Measurements from ENCODE around the gene ARIH2. TPM values are rescaled to one million over a fixed set of nuclear protein-coding genes. Genes with fewer than 3 reads are reported as not detected.
A peak's percentile ranks its signal among the peaks of the same experiment; 100 is the strongest.

The ARIH2 gene
- total and polyA plus RNA-seq, 9 of the 15 experiments (the other 6 are each of a cell fraction or from before 2014, with no cell fraction given): 27.0 to 120 (median 108) TPM

- TF ChIP-seq CAMTA2 (CRISPR knock-in tag; conservative IDR thresholded peaks at IDR 0.05): no peak
- peak; percentile 65; the same call in 1 of the 2 replicates for TF ChIP-seq ELF2 (CRISPR knock-in tag; IDR thresholded peaks at IDR 0.05)
- no peak for TF ChIP-seq NFXL1 (CRISPR knock-in tag; IDR thresholded peaks at IDR 0.05)
- TF ChIP-seq RAD51 (IDR thresholded peaks at IDR 0.05; ENCODE audit: borderline replicate concordance, low read depth): no peak
- no peak for TF ChIP-seq NR2F6 (CRISPR knock-in tag; IDR thresholded peaks at IDR 0.05)
- TF ChIP-seq ATF1 (CRISPR knock-in tag; IDR thresholded peaks at IDR 0.05): no peak
- TF ChIP-seq ATF1 (tag; IDR thresholded peaks at IDR 0.05): peak; percentile 95
- TF ChIP-seq ZNF431 (CRISPR knock-in tag; IDR thresholded peaks at IDR 0.05): no peak; the same call in 1 of the 2 replicates
- TF ChIP-seq GABPA (tag; conservative IDR thresholded peaks at IDR 0.05; ENCODE audit: low read depth): peak; percentile 99
- no peak for TF ChIP-seq GATAD2B (IDR thresholded peaks at IDR 0.05; ENCODE audit: borderline replicate concordance)
- TF ChIP-seq POLR3G (IDR thresholded peaks at IDR 0.05; ENCODE audit: extremely low read depth, insufficient read length, insufficient replicate concordance): no peak
- no peak for TF ChIP-seq ZNF778 (CRISPR knock-in tag; IDR thresholded peaks at IDR 0.05)
- TF ChIP-seq ZNF395 (CRISPR knock-in tag; IDR thresholded peaks at IDR 0.05): no peak
- TF ChIP-seq TFAM (CRISPR knock-in tag; conservative IDR thresholded peaks at IDR 0.05): no peak
- no peak for TF ChIP-seq GTF2F1 (IDR thresholded peaks at IDR 0.05; ENCODE audit: low read depth, low read length)
- TF ChIP-seq FOXA3 (CRISPR knock-in tag; conservative IDR thresholded peaks at IDR 0.05 in 1 of 2, IDR thresholded peaks at IDR 0.05 in 1 of 2): peak; percentile 83 to 97
- no peak for TF ChIP-seq TAL1 (IDR thresholded peaks at IDR 0.05)
- TF ChIP-seq FOSL1 (tag; conservative IDR thresholded peaks at IDR 0.05): peak; percentile 9; the same call in 1 of the 2 replicates
- TF ChIP-seq RHOXF2B (CRISPR knock-in tag; conservative IDR thresholded peaks at IDR 0.05): no peak
- TF ChIP-seq MEF2D (tag; conservative IDR thresholded peaks at IDR 0.05; ENCODE audit: low read depth): no peak
- TF ChIP-seq CTCF (IDR thresholded peaks at IDR 0.05 in 2 of 3, conservative IDR thresholded peaks at IDR 0.05 in 1 of 3; ENCODE audit: insufficient read depth in 2 of 3, low read depth in 1 of 3, low read length in 3 of 3): peak; percentile 0 to 32 (median 10); a peak in 2 of 6 replicates
- no peak for TF ChIP-seq ZNF133 (CRISPR knock-in tag; IDR thresholded peaks at IDR 0.05)
- no peak for TF ChIP-seq PURB (CRISPR knock-in tag; IDR thresholded peaks at IDR 0.05; ENCODE audit: low read depth)
- TF ChIP-seq ARID2 (IDR thresholded peaks at IDR 0.05): no peak
- TF ChIP-seq MBD2 (IDR thresholded peaks at IDR 0.05; ENCODE audit: borderline replicate concordance, low read depth): peak; percentile 22; the same call in 1 of the 2 replicates
- TF ChIP-seq ETS2 (tag; IDR thresholded peaks at IDR 0.05; ENCODE audit: borderline replicate concordance, poor library complexity, severe bottlenecking): no peak
- no peak for TF ChIP-seq COPS2 (conservative IDR thresholded peaks at IDR 0.05)
- no peak; the same call in 1 of the 2 replicates for TF ChIP-seq ZNF175 (CRISPR knock-in tag; IDR thresholded peaks at IDR 0.05; ENCODE audit: low read depth)
These were observed at the start of gene ARIH2 (continued) for GRCh38 chr3:48918388-48919214.
